Subcutaneous adipose tissue (tissue), 4 donors: ENCODE results near the gene IFIH1. TPM values are rescaled to one million over a fixed set of nuclear protein-coding genes. Genes with fewer than 3 reads are reported as not detected.

Source experiments
- CTCF ChIP-seq: fragments of 450-650 bp; IDR thresholded peaks from one replicate; pipeline ENCODE4 v1.5.1; 2016; ENCODE audit warnings: low read depth, mild to moderate bottlenecking, control low read depth, antibody characterized with exemption, moderate library complexity
- total RNA-seq, 4 donors: library from RNA; depleted of rRNA; stranded (reverse); fragments of >200 nt; gene quantifications; one replicate each; pipeline ENCODE4 v1.1.0, GENCODE V29; 2016

IFIH1 gene
- total RNA-seq, 4 donors from 2014 or later: 14.3 to 20.5 (median 16.6) TPM

DNA sequence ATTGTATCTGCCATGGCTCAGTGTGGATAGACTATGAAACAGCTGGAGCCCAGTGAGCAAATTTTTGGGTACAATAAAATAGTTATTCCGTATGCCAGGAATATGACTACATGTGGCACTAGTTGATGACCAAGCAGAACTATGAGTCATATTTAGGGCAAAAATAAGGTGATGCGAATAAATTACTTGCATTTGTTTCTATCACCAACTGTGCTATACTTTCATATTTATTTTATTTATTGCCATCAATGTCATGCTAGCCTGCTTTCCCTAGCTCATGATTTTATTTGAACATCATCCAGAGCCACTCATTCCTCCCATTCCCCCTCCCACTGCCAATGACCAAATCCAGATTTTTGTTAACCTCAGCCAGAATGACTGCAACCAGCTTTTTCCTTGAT lies 61.9 kb downstream of the IFIH1 start:
- TF ChIP-seq CTCF: no peak

DNA sequence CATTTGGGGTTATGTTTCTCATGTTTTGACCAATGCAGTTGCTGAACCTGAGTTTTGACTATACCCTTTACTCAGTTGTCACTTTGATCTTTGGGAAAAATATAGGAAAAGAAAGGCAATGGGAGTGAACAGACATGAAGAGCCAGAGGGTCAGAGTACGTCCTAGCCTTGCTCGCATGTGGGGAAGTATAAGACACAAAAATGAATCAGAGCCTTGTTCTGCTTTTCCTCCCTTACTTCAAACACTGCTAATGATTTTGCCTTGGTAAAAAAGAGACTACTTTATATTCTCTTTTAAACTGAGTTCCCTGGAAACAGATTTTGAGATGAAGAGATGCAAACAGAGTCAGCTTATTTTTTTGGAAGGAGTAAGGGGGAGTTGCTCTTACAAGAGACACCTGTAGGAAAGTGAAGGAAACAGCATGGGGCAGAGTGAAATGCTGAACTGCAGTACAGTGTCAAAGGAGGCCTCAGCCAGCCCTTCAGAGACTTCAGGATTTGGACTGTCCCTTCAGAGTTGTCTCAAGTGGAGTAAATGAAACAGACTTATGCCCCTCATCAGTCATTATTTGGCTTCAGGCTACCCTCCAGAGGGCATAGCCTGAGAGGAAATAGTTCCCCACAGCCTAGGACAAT lies 64.1 kb downstream of the IFIH1 start:
- TF ChIP-seq CTCF: no peak

GRCh38 chr2:162253435-162253834 lies 65.0 kb downstream of the IFIH1 start:
- no peak for TF ChIP-seq CTCF

- no peak for TF ChIP-seq CTCF
These were observed 66.3 kb downstream of the IFIH1 start for GRCh38 chr2:162252153-162252552.

DNA sequence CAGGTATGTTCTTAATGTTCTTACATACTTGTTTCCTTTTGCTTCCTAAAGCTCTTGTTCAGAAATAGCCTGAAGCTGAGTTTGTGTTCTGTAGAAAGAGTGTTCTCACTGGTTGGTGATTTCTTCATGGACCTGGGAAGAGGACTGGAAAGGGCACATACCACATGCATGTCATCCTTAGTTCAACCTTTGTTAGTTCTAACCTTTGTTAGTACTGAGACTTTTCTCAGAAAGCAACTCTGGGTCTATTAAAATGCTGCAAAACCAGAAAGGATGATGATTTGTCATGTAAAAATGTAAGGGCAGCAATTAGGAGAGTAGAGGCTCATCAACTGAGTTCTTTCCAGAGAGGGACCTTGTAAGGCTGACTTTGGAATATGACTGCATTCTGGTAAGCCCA lies 72.7 kb downstream of the IFIH1 start:
- no peak for TF ChIP-seq CTCF

DNA sequence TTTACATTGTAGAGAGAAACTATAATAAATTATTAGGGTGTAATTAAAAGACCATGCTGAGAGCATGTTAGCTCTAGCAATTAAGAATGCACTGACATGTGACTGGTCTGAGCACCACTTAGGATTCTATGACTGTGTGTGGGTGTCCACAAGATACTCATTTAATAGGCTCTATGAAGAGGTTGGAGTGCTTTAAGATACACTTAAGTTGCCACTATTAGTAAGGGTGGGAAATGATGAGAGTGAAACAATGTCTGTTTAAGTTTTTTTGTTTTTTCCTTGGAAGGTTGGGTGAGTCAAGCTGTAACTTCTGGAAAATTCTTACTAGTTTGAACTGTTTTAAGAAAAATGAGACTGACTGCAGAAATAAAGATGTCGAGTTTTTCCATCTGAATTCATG lies 73.4 kb downstream of the IFIH1 start:
- no peak for TF ChIP-seq CTCF

GRCh38 chr2:162244541-162245031 lies 73.9 kb downstream of the IFIH1 start:
- no peak for TF ChIP-seq CTCF
